ENCODE data around the gene PLPPR2. TPM values are rescaled to one million over a fixed set of nuclear protein-coding genes. Genes with fewer than 3 reads are reported as not detected.

Gene PLPPR2
- polyA plus RNA-seq, 1 donor from 2014 or later = 44.1 TPM

DNA sequence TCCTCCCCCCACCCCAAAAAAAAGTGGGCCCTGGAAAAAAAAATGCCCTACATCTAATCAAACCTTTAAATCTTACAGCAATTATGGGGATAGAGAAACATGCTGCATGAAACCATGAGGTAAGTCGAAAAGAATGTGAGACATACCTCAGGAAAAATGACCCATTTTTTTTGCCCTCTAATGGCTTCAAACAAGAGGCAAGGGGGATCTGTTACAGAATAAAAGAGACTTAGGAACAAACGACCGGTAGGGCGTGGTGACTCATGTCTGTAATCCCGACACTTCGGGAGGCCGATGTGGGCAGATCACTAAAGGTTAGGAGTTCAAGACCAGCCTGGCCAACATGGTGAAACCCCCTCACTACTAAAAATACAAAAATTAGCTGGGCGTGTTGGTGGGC, 55.5 kb downstream of the PLPPR2 start:
- TF ChIP-seq TAF1 (IDR thresholded peaks at IDR 0.05; ENCODE audit: low read depth) (no peak), RAD21 (conservative IDR thresholded peaks at IDR 0.05) (no peak), SMC3 (conservative IDR thresholded peaks at IDR 0.05; ENCODE audit: poor library complexity) (no peak), EP300 (conservative IDR thresholded peaks at IDR 0.05; ENCODE audit: poor library complexity, severe bottlenecking) (no peak), EZH2 (IDR thresholded peaks at IDR 0.05; ENCODE audit: borderline replicate concordance, insufficient read depth, low read length, poor library complexity, severe bottlenecking) (no peak), POLR2AphosphoS5 (IDR thresholded peaks at IDR 0.05) (no peak), MXI1 (conservative IDR thresholded peaks at IDR 0.05; ENCODE audit: poor library complexity, severe bottlenecking) (no peak)
- TF ChIP-seq, protein P1, sequence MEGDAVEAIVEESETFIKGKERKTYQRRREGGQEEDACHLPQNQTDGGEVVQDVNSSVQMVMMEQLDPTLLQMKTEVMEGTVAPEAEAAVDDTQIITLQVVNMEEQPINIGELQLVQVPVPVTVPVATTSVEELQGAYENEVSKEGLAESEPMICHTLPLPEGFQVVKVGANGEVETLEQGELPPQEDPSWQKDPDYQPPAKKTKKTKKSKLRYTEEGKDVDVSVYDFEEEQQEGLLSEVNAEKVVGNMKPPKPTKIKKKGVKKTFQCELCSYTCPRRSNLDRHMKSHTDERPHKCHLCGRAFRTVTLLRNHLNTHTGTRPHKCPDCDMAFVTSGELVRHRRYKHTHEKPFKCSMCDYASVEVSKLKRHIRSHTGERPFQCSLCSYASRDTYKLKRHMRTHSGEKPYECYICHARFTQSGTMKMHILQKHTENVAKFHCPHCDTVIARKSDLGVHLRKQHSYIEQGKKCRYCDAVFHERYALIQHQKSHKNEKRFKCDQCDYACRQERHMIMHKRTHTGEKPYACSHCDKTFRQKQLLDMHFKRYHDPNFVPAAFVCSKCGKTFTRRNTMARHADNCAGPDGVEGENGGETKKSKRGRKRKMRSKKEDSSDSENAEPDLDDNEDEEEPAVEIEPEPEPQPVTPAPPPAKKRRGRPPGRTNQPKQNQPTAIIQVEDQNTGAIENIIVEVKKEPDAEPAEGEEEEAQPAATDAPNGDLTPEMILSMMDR (IDR thresholded peaks at IDR 0.05; ENCODE audit: poor library complexity, severe bottlenecking) = no peak
- TF ChIP-seq, protein P2, sequence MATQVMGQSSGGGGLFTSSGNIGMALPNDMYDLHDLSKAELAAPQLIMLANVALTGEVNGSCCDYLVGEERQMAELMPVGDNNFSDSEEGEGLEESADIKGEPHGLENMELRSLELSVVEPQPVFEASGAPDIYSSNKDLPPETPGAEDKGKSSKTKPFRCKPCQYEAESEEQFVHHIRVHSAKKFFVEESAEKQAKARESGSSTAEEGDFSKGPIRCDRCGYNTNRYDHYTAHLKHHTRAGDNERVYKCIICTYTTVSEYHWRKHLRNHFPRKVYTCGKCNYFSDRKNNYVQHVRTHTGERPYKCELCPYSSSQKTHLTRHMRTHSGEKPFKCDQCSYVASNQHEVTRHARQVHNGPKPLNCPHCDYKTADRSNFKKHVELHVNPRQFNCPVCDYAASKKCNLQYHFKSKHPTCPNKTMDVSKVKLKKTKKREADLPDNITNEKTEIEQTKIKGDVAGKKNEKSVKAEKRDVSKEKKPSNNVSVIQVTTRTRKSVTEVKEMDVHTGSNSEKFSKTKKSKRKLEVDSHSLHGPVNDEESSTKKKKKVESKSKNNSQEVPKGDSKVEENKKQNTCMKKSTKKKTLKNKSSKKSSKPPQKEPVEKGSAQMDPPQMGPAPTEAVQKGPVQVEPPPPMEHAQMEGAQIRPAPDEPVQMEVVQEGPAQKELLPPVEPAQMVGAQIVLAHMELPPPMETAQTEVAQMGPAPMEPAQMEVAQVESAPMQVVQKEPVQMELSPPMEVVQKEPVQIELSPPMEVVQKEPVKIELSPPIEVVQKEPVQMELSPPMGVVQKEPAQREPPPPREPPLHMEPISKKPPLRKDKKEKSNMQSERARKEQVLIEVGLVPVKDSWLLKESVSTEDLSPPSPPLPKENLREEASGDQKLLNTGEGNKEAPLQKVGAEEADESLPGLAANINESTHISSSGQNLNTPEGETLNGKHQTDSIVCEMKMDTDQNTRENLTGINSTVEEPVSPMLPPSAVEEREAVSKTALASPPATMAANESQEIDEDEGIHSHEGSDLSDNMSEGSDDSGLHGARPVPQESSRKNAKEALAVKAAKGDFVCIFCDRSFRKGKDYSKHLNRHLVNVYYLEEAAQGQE (IDR thresholded peaks at IDR 0.05; ENCODE audit: borderline replicate concordance) = no peak
- Histone ChIP-seq H3K9me2 (ENCODE audit: insufficient read depth, low read length) (no peaks in the 10 kb centered on the region), H2AFZ (ENCODE audit: low read depth, low read length) (no peak overlapping the region), H3K9me3 (ENCODE audit: low read length) (no peaks in the 10 kb centered on the region), H3F3A (ENCODE audit: insufficient read depth, low read length, poor library complexity, severe bottlenecking) (no peaks in the 10 kb centered on the region), H3K27ac (ENCODE audit: low read length) (no peak overlapping the region), H3K36me3 (ENCODE audit: insufficient read depth, low read length) (no peaks in the 10 kb centered on the region), H3K4me2 (ENCODE audit: low read length) (no peak overlapping the region), H3K4me3 (ENCODE audit: low read length) (no peak overlapping the region), H3K9ac (ENCODE audit: low read length) (no peak overlapping the region), H3K79me2 (replicated peaks; ENCODE audit: insufficient read depth, low read length) (no peaks in the 10 kb centered on the region), H4K20me1 (ENCODE audit: insufficient read depth) (no peaks in the 10 kb centered on the region), H3K27me3 (ENCODE audit: insufficient read depth, low read depth, low read length) (no peaks in the 10 kb centered on the region)

DNA sequence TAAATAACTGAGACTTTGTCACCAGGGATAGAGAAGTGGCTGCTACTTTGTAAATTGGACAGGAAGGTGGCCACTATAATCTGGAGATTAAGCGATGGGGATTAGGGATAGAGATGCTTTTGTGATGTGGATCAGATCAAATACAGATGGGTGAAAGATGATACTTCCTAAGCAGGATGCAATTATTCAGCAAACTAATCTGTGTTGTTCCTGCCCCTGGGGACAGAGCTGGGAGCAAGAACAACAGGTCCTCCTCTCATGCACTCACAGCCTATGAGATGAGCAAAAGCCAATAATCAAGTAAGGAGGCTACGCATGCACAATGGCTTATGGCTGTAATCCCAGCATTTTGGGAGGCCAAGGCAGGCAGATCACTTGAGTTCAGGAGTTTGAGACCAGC, 59.3 kb downstream of the PLPPR2 start:
- H3K9me2 ChIP-seq (ENCODE audit: insufficient read depth, low read length) = no peaks in the 10 kb centered on the region
- no peak overlapping the region for H2AFZ ChIP-seq (ENCODE audit: low read depth, low read length)
- no peak overlapping the region for H3K27ac ChIP-seq (ENCODE audit: low read length)
- no peak overlapping the region for H3K9ac ChIP-seq (ENCODE audit: low read length)
- no peak for TF ChIP-seq POLR2AphosphoS5 (IDR thresholded peaks at IDR 0.05)
- no peak for TF ChIP-seq EP300 (conservative IDR thresholded peaks at IDR 0.05; ENCODE audit: poor library complexity, severe bottlenecking)
- TF ChIP-seq RAD21 (conservative IDR thresholded peaks at IDR 0.05) = no peak
- TF ChIP-seq TAF1 (IDR thresholded peaks at IDR 0.05; ENCODE audit: low read depth) = no peak
- TF ChIP-seq, protein P2 (IDR thresholded peaks at IDR 0.05; ENCODE audit: borderline replicate concordance) = no peak
- no peak for TF ChIP-seq MXI1 (conservative IDR thresholded peaks at IDR 0.05; ENCODE audit: poor library complexity, severe bottlenecking)
- TF ChIP-seq EZH2 (IDR thresholded peaks at IDR 0.05; ENCODE audit: borderline replicate concordance, insufficient read depth, low read length, poor library complexity, severe bottlenecking) = no peak
- TF ChIP-seq, protein P1 (IDR thresholded peaks at IDR 0.05; ENCODE audit: poor library complexity, severe bottlenecking) = no peak
- TF ChIP-seq SMC3 (conservative IDR thresholded peaks at IDR 0.05; ENCODE audit: poor library complexity) = no peak
- H3F3A ChIP-seq (ENCODE audit: insufficient read depth, low read length, poor library complexity, severe bottlenecking) = no peaks in the 10 kb centered on the region
- no peak overlapping the region for H3K4me2 ChIP-seq (ENCODE audit: low read length)
- H3K4me3 ChIP-seq (ENCODE audit: low read length) = no peak overlapping the region
- no peaks in the 10 kb centered on the region for H3K36me3 ChIP-seq (ENCODE audit: insufficient read depth, low read length)
- H3K9me3 ChIP-seq (ENCODE audit: low read length) = no peaks in the 10 kb centered on the region
- H4K20me1 ChIP-seq (ENCODE audit: insufficient read depth) = no peaks in the 10 kb centered on the region
- H3K27me3 ChIP-seq (ENCODE audit: insufficient read depth, low read depth, low read length) = peaks cover 33% of the 10 kb centered on the region
- H3K79me2 ChIP-seq (replicated peaks; ENCODE audit: insufficient read depth, low read length) = no peaks in the 10 kb centered on the region
